Motor neuron (in vitro differentiated cells): ENCODE data around the gene PRSS3. TPM values are rescaled to one million over a fixed set of nuclear protein-coding genes. Genes with fewer than 3 reads are reported as not detected.
"Not testable (repeated sequence)": the region's sequence is repeated elsewhere in the genome, so short reads cannot be mapped to it uniquely, and the experiment has no call there.

Source experiments
- ATAC-seq, 8 experiments: fragments of 200-7000 bp; cut with Tn5 transposase; replicated peaks in 6 of 8; 2 replicates each; pipeline ENCODE4 v1.8.0; 2021; ENCODE audit warnings: mild to moderate bottlenecking in 8 of 8, moderate library complexity in 8 of 8
- H3K27ac ChIP-seq, 2 donors: fragments of 250-450 bp; sonication (Bioruptor Pico); 2 replicates each; pipeline ENCODE4 v1.9.0; 2021; ENCODE audit warnings: antibody characterized with exemption in 2 of 2, mild to moderate bottlenecking in 2 of 2, moderate library complexity in 1 of 2
- H3K4me1 ChIP-seq, 2 donors: fragments of 250-450 bp; sonication (Bioruptor Pico); replicated peaks in 1 of 2; 2 replicates each; pipeline ENCODE4 v1.6.1; 2021; ENCODE audit warnings: antibody characterized with exemption in 2 of 2, mild to moderate bottlenecking in 2 of 2, moderate library complexity in 1 of 2
- H3K4me3 ChIP-seq, 5 donors: fragments of 250-450 bp; sonication (Bioruptor Pico); 2 replicates each; pipeline ENCODE4 v1.9.0; 2021; ENCODE audit warnings: antibody characterized with exemption in 5 of 5, mild to moderate bottlenecking in 5 of 5, moderate library complexity in 4 of 5
- WGBS, 10 experiments: fragments of 450-650 bp; shearing (Covaris generic); methylation state at CpG; one replicate each; pipeline ENCODE4 v1.0.0; 2022; 5-methylcytosine and 5-hydroxymethylcytosine counted together
- in situ Hi-C, 9 experiments: fragments of 400-800 bp; cut with MboI; loops; one replicate each; pipeline ENCODE4 v1.15.0; 2021; ENCODE audit warnings: low sequenced_read_pairs in 9 of 9, low pct_unique_long_range_greater_than_20kb in 2 of 9; ENCODE audit not compliant: unreplicated experiment in 9 of 9
- total RNA-seq, 8 experiments: library from RNA; unstranded; fragments of 300-600 nt; gene quantifications; 2 replicates each; pipeline versions ENCODE4 v1.2.3 to v1.2.4, GENCODE V29; 2022

Gene PRSS3
- total RNA-seq, 8 experiments from 2014 or later = 0.16 to 10.4 (median 0.70) TPM; not detected in 4

DNA sequence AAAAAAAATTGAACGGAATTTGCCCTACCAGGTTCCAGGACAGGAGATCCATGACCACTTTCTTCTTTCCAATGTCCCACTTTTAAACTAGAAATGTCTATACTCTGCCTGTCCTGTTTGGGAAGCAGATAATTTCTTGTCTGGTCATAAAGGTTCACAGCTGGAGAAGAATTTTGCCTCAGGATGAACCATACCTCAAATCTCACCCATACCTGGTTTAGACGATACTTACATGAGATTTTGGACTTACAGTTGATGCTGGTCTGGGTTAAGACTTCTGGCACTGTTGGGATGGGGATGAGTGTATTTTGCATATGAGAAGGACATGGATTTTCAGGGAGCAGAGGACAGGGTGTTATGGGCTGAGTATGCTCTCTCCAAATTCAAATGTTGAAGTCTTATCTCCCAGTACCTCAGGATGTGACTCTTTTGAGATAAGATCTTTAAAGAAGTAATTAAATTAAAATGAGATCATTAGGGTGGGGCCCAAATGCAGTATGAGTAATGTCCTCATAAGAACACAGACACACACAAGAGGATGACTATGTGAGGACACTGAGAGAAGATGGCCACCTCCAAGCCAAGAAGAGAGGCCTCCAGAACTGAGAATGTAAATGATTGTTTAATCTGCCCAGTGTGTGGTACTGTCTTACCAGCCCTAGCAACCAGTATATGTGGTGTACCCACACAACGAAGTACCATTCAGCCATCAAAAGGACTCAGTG, 25.0 kb upstream of the PRSS3 start:
- 83 to 100% methylated on average over 1 to 3 of the region's 3 CpGs; no CpG with 5 or more reads in 8 of the 10 experiments for WGBS, 10 experiments
- H3K4me3 ChIP-seq, H3K4me1 ChIP-seq, in situ Hi-C loops, H3K27ac ChIP-seq: not testable (repeated sequence)
- peak in 3 of 8 experiments; percentile 50 to 94 (median 90) for ATAC-seq

DNA sequence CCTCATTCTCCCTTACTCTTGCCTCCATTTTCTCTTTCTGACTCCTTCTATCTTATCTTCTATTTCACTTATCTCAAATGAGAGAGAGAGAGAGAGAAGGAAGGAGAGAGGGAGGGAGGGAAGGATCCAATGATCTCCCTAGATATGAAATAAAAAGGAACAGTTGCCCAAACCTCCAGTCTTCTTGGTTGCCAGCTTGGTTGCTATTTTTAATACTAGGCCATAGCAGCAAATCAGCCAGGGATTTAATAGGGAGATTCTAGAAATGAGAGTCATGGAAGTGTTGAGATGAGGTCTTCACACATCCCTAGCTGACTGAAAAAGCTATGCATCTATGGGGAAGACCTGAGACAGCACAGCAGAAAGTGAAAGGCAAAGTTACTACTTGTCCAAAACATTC, 22.2 kb upstream of the PRSS3 start:
- in situ Hi-C loops, H3K27ac ChIP-seq, H3K4me3 ChIP-seq, ATAC-seq, H3K4me1 ChIP-seq: not testable (repeated sequence)

DNA sequence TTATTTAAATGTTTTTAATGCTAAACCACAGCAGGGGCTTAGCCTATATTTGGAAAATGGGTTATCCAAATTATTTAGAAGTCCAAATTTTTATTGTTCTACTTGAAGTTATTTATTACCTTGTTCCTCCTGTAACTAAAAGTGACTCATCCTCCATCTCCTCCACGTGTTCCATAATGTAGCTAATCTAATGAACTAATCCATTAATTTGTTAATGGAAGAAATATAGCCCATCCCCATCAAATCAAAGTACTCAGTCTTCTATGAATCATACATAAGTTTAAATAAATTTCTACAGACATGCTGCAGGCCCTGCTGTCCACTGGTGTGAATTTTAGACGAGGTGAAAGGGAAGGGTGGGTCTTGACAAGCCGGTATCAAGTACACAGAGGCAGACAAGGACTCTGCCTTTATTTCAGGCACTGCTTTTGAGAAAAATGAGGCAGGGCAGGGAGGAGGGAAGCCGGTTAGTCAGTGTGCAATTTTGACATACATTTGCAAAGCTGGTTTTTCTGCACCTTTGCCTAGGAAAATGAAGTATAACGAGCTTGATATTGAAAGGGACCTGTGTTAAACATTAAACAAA, 21.2 kb upstream of the PRSS3 start:
- in situ Hi-C loops, H3K4me1 ChIP-seq, H3K27ac ChIP-seq, H3K4me3 ChIP-seq: not testable (repeated sequence)
- 0 to 80% (median 53%) methylated on average over 1 to 5 of the region's 5 CpGs for WGBS, 10 experiments
- peak in 5 of 8 experiments; percentile 9 to 69 (median 24) for ATAC-seq

DNA sequence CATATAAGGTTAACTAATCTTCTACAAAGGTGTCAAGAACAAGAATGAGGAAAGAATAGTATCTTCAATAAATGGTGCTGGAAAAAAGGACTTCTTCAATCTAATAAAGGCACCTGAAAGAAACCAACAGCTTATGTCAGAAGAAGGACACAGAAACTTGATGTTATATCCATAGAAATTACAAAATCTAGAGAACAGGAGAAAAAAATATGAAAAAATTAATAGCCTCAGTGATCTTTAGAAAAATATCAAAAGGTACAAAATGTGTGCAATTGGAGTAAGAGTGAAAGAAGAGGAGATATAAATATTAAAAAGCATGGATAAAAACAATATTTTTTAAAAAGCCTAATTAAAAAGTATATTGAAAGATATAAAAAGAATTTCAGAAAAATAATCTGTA, 18.8 kb upstream of the PRSS3 start:
- in situ Hi-C loops = no loop called here
- ATAC-seq = no peak
- H3K4me1 ChIP-seq = no peaks in the 10 kb centered on the region
- H3K4me3 ChIP-seq = no peak overlapping the region
- no peak overlapping the region for H3K27ac ChIP-seq

DNA sequence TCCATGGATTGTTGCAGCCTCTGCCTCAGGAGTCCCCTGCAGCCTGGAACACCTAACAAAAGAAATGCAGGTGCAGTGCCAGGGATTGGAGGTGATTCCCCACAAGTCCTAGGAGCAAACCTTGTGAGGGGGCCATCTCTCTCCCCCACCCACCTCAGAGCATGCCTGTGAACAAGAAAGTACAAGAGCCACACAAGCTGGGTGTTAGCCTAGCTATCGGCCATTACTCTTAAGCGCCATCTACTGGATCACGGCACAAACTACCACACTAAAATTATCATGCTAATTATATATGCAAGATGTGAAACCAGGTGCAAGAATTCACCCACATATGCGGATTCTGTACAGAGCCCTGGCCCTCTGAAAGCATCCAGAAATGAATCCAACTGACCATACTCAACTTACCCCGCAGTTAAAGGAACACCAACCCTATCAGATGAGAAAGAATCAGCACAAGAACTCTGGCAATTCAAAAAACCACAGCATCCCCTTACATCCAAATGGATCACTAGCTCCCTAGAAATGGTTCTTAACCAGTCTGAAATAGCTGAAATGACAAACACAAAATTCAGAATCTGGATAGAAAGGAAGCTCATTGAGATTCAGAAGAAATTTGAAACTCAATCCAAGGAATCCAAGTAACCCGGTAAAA, 16.5 kb upstream of the PRSS3 start:
- Histone ChIP-seq H3K4me3 (no peak overlapping the region), H3K4me1 (no peaks in the 10 kb centered on the region), H3K27ac (no peak overlapping the region)
- WGBS, 10 experiments = 7 to 100% (median 50%) methylated on average over 1 to 5 of the region's 6 CpGs; no CpG with 5 or more reads in 1 of the 10 experiments
- peak; percentile 41 to 94 (median 68) for ATAC-seq
- in situ Hi-C loops = no loop called here

DNA sequence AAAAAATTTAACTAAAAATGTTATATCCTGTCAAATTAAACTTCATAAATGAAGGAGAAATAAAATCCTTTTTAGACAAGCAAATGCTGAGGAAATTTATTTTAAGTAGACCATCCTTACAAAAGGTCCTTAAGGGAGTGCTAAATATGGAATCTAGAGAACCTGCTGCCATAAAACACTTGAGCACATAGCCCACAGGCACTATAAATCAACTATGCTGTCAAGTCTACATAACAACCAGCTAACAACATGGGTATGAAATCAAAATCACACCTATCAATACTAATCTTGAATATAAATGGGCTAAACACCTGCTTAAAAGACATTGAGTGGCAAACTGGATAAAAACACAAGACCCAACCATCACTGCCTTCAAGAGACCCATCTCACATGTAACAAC, 15.1 kb upstream of the PRSS3 start:
- no peak for ATAC-seq
- H3K27ac ChIP-seq = no peak overlapping the region

DNA sequence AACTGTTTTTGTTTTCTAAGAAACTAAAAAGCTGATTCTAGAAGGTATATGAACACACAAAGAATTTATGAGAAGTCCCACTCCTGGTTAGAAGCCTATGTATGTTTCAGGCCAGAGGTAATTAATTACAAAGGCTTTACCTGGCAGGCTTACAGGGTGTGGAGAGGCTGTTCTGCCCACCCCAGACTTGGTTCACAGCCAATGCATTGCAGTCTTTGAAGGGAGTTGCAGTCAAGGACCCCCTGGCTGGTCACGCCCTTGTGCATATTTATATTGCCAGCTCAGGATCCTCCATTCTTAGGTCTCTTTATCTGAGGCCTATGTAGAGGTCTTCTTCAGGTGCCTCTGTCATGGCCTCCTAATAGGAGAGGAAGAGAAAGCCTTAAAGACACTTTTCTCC, 13.6 kb upstream of the PRSS3 start:
- in situ Hi-C loops = no loop called here
- 100% methylated on average over 1 of the region's 1 CpG; no CpG with 5 or more reads in 7 of the 10 experiments for WGBS, 10 experiments
- Histone ChIP-seq H3K27ac (no peak overlapping the region), H3K4me3 (no peak overlapping the region), H3K4me1 (no peaks in the 10 kb centered on the region)
- ATAC-seq = peak in 2 of 8 experiments; percentile 15 to 25

More for the DNA sequence above, 15.1 kb upstream of the PRSS3 start:
- in situ Hi-C loops = no loop called here
- no peak overlapping the region for H3K4me3 ChIP-seq
- H3K4me1 ChIP-seq = no peaks in the 10 kb centered on the region

DNA sequence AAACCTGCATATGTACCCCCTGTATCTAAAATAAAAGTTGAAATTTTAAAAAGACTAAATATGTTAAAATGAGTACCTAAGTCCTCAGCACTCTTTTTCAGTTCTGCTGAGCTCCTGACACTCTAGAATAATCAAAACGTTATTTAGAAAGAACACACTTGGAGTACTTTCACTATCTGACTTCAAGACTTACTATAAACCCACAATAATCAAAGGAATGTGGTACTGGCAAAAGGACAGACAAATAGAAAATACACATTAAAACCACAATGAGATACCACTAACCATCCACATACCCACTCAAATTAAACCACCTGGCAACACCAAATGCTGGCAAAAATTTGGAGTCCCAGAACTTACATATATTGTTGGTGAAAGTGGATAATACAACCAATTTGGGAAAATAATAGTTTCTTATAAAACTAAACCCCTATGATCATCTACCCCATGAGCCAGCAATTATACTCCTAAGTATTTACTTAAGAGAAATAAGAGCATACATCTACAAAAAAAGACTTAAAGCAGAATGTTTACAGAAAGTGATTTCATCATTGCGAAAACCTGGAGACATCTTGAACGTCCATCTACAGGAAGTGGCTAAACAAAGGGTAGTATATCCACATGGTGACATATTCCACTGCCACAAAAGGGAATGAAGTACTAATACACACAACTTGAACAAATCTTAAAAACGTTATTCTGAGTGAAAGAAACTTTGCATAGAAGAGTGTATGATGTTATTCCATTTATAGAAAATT, 12.8 kb upstream of the PRSS3 start:
- in situ Hi-C loops = no loop called here
- ATAC-seq = no peak
- WGBS, 10 experiments = 44 to 75% (median 59%) methylated on average over 1 to 4 of the region's 4 CpGs; no CpG with 5 or more reads in 1 of the 10 experiments

DNA sequence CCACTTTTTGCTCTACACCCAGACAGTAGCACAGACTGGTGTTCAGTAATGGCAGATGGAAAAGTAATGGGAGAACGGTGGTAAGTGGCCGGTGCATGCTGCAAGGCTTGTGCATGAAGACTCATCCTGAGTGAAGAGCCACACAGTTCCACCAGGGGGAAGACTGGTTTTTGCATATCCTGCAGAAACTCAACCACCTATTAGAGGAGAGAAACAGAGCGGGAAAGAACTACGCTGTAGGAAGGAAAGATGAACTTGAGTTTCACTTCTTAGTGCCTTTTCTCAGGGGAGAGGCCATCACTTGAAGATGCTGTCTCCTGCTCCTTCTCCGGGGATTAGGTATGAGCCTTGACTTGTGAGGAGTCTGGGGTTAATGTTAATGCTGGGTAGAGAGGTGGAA, 9.4 kb upstream of the PRSS3 start:
- peak in 1 of 8 experiments; percentile 59 for ATAC-seq
- WGBS, 10 experiments = 67 to 96% (median 83%) methylated on average over 1 to 5 of the region's 5 CpGs; no CpG with 5 or more reads in 1 of the 10 experiments
- in situ Hi-C loops = no loop called here
- Histone ChIP-seq H3K27ac (no peak overlapping the region), H3K4me1 (no peaks in the 10 kb centered on the region), H3K4me3 (no peak overlapping the region)

More for the DNA sequence above, 12.8 kb upstream of the PRSS3 start:
- Histone ChIP-seq H3K4me3 (no peak overlapping the region), H3K27ac (no peak overlapping the region), H3K4me1 (no peaks in the 10 kb centered on the region)

DNA sequence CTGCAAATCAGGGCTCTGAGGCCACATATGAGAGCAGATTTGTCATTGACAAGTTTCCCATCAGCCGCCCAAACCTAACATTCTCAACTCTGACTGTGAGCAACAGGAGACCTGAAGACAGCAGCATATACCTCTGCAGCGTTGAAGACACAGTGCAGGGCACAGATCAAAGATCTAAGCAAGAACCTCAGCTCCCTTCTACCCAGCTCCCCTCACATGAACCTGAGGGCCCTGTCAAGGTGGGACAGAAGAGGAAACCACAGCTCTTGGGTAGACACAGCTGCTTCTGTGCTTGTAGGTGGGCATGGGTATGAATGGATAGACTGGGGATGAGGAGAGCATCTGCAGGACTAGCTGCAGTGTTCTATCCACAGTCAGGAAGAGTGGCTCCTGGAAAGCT, 8.7 kb upstream of the PRSS3 start:
- Histone ChIP-seq H3K4me1 (no peaks in the 10 kb centered on the region), H3K4me3 (no peak overlapping the region), H3K27ac (no peak overlapping the region)
- WGBS, 10 experiments = 60 to 100% (median 70%) methylated on average over 1 to 2 of the region's 2 CpGs; no CpG with 5 or more reads in 6 of the 10 experiments
- ATAC-seq = no peak
- in situ Hi-C loops = no loop called here

DNA sequence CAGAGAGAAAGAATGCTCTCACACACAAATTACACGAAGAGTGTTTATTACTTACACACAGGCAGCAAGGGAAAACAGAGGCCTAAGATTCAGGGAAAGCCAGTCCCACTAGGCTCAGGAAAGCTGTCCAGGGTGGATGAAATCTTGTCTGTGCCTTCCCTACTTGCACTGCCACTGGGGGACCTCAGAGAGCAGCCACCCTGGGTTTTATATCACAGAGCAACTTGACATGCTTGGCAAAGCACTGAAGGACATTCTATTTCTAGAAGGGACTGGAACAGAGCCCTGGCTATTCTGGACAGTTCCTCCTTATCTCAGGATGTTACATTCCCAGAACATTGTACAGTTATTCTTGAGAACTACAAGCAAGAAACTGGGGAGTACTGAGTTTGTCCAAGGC, 7.5 kb upstream of the PRSS3 start:
- 0 to 67% (median 10%) methylated on average over 1 of the region's 1 CpG; no CpG with 5 or more reads in 6 of the 10 experiments for WGBS, 10 experiments
- H3K4me3 ChIP-seq = no peak overlapping the region
- no peaks in the 10 kb centered on the region for H3K4me1 ChIP-seq
- no peak overlapping the region for H3K27ac ChIP-seq
- in situ Hi-C loops = no loop called here
- ATAC-seq = no peak

DNA sequence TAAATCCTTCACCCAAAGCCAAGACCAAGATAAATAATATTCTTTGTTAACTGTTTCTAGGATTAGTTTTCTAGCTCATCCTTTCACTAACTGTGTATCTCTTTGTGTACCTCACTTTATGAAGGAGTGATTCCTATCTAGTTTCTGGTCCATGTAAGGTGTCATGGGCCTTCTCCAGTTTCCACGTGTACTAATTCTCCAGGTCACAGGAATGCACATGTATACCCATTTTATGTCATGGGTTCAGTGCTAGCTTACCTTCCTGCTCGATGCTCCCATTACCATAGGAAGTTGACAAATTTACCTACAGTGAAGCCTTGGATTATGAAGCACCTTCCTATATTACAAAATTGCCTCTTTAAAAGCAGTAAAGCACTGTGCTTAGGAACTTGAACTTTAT, 5.9 kb upstream of the PRSS3 start:
- ATAC-seq, H3K4me1 ChIP-seq, H3K27ac ChIP-seq, H3K4me3 ChIP-seq, in situ Hi-C loops: not testable (repeated sequence)
- 51 to 100% (median 83%) methylated on average over 1 to 2 of the region's 2 CpGs; no CpG with 5 or more reads in 2 of the 10 experiments for WGBS, 10 experiments

DNA sequence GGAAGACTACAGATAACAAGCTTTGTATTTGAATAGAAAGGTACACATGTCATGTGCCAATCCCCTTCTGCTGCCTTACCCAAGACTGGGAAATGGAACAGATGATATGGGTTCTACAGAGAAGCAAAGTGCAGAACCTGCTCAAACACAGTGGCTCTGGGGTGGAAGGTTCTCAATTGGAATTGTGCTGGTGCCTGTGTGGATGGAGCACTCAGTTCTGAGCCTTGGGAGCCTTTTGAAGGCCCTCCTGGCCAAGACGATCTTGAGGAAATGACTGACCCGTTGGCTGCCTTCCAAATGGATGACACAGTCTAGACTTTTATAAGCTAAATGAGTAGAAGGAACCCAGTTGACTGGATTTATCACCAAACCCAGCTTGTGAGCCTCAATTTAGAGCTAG, 4.2 kb upstream of the PRSS3 start:
- peak in 2 of 8 experiments; percentile 24 to 66 for ATAC-seq
- Histone ChIP-seq H3K27ac (no peak overlapping the region), H3K4me3 (no peak overlapping the region), H3K4me1 (no peaks in the 10 kb centered on the region)
- in situ Hi-C loops = no loop called here
- WGBS, 10 experiments = 0 to 88% (median 40%) methylated on average over 1 to 2 of the region's 2 CpGs; no CpG with 5 or more reads in 4 of the 10 experiments
